Right renal pelvis (tissue), 4 donors: ENCODE data around the gene INTS6. TPM values are rescaled to one million over a fixed set of nuclear protein-coding genes. Genes with fewer than 3 reads are reported as not detected.

Experiments used
- DNase-seq, 4 donors: peaks; one replicate each; pipeline ENCODE4 v3.0.0-alpha.2; 2013; ENCODE audit warnings: low read depth in 4 of 4, low spot score in 3 of 4, missing footprints in 1 of 4
- polyA plus RNA-seq, 4 donors: library from polyadenylated mRNA; unstranded; fragments of 120-200 nt; gene quantifications; one replicate each; pipeline ENCODE4 v1.2.1, GENCODE V29; 2013; ENCODE audit not compliant: insufficient read length in 4 of 4

The INTS6 gene
- polyA plus RNA-seq, 4 donors: 32.1 to 43.2 (median 39.3) TPM

GRCh38 chr13:51457086-51457815 is 4.4 kb upstream of the INTS6 start:
- DNase-seq: no peak

GRCh38 chr13:51456510-51456909 is 3.7 kb upstream of the INTS6 start:
- DNase-seq: no peak

- no peak for DNase-seq
Measured at GRCh38 chr13:51455532-51455931, 2.7 kb upstream of the INTS6 start.

- DNase-seq: peak in 2 of 4 donors; percentile 11 to 13
Measured at GRCh38 chr13:51453959-51454703, 1.3 kb upstream of the INTS6 start.

- DNase-seq: peak in 1 of 4 donors; percentile 96
Measured at GRCh38 chr13:51453207-51453958, 547 bp upstream of the INTS6 start.

GRCh38 chr13:51451467-51452360 is 1.1 kb downstream of the INTS6 start:
- DNase-seq: peak; percentile 53 to 64 (median 58)

GRCh38 chr13:51451134-51451466 is 1.7 kb downstream of the INTS6 start:
- DNase-seq: peak in 1 of 4 donors; percentile 10

- DNase-seq: no peak
Measured at GRCh38 chr13:51449018-51449417, 3.8 kb downstream of the INTS6 start.

GRCh38 chr13:51444922-51445321 is 7.9 kb downstream of the INTS6 start:
- DNase-seq: no peak

GRCh38 chr13:51440381-51440780 is 12.5 kb downstream of the INTS6 start:
- DNase-seq: no peak

- no peak for DNase-seq
Measured at GRCh38 chr13:51437550-51438127, 15.2 kb downstream of the INTS6 start.

- DNase-seq: no peak
Measured at GRCh38 chr13:51435002-51435578, 17.7 kb downstream of the INTS6 start.

- no peak for DNase-seq
Measured at GRCh38 chr13:51432576-51432975, 20.3 kb downstream of the INTS6 start.

- no peak for DNase-seq
Measured at GRCh38 chr13:51426982-51427381, 25.9 kb downstream of the INTS6 start.

GRCh38 chr13:51425410-51426042 is 27.3 kb downstream of the INTS6 start:
- DNase-seq: no peak

GRCh38 chr13:51423766-51424165 is 29.1 kb downstream of the INTS6 start:
- no peak for DNase-seq

- no peak for DNase-seq
Measured at GRCh38 chr13:51422484-51422883, 30.4 kb downstream of the INTS6 start.

GRCh38 chr13:51420681-51421490 is 31.9 kb downstream of the INTS6 start:
- no peak for DNase-seq
